KBM-7 (cell line): ENCODE measurements around the gene GRIK3.

Source experiments
- DNase-seq: peaks from one replicate; pipeline ENCODE4 v3.0.0-alpha.2; 2015
- in situ Hi-C: fragments of 300-500 bp; cut with MboI; formaldehyde crosslinking; loops from 2 replicates; pipeline ENCODE4 v1.14.3; 2020; ENCODE audit warnings: low sequenced_read_pairs, low pct_unique_long_range_greater_than_20kb, mixed read lengths

GRIK3 gene

GRCh38 chr1:36851087-36851486 is 183.2 kb downstream of the GRIK3 start:
- in situ Hi-C loops: no loop called here

GRCh38 chr1:36849956-36850355 is 184.4 kb downstream of the GRIK3 start:
- in situ Hi-C loops: no loop called here
- DNase-seq: no peak

More at GRCh38 chr1:36851087-36851486, 183.2 kb downstream of the GRIK3 start:
- DNase-seq: no peak

- in situ Hi-C loops: no loop called here
- no peak for DNase-seq
These were observed 186.6 kb downstream of the GRIK3 start for GRCh38 chr1:36847761-36848160.

- DNase-seq: no peak
- in situ Hi-C loops: no loop called here
These were observed 187.1 kb downstream of the GRIK3 start for GRCh38 chr1:36847186-36847585.

- no peak for DNase-seq
- in situ Hi-C loops: no loop called here
These were observed 188.0 kb downstream of the GRIK3 start for GRCh38 chr1:36846357-36846756.

GRCh38 chr1:36845802-36846201 is 188.5 kb downstream of the GRIK3 start:
- in situ Hi-C loops: no loop called here
- no peak for DNase-seq

- DNase-seq: no peak
- in situ Hi-C loops: no loop called here
These were observed 189.4 kb downstream of the GRIK3 start for GRCh38 chr1:36844917-36845316.

GRCh38 chr1:36843906-36844610 is 190.3 kb downstream of the GRIK3 start:
- no peak for DNase-seq
- in situ Hi-C loops: no loop called here

- DNase-seq: no peak
- in situ Hi-C loops: no loop called here
These were observed 191.3 kb downstream of the GRIK3 start for GRCh38 chr1:36843027-36843426.

GRCh38 chr1:36842448-36842847 is 191.9 kb downstream of the GRIK3 start:
- no peak for DNase-seq
- in situ Hi-C loops: no loop called here

GRCh38 chr1:36839485-36839884 is 194.8 kb downstream of the GRIK3 start:
- in situ Hi-C loops: no loop called here
- no peak for DNase-seq

GRCh38 chr1:36838888-36839287 is 195.4 kb downstream of the GRIK3 start:
- DNase-seq: no peak
- in situ Hi-C loops: no loop called here

- in situ Hi-C loops: no loop called here
- DNase-seq: no peak
These were observed 197.4 kb downstream of the GRIK3 start for GRCh38 chr1:36836916-36837315.

- in situ Hi-C loops: no loop called here
- DNase-seq: no peak
These were observed 198.0 kb downstream of the GRIK3 start for GRCh38 chr1:36836196-36836883.

- DNase-seq: no peak
These were observed 198.6 kb downstream of the GRIK3 start for GRCh38 chr1:36835696-36836095.

GRCh38 chr1:36835017-36835695 is 199.2 kb downstream of the GRIK3 start:
- in situ Hi-C loops: no loop called here
- DNase-seq: no peak

More at GRCh38 chr1:36835696-36836095, 198.6 kb downstream of the GRIK3 start:
- in situ Hi-C loops: no loop called here

GRCh38 chr1:36834586-36834985 is 199.7 kb downstream of the GRIK3 start:
- DNase-seq: no peak
- in situ Hi-C loops: no loop called here

- in situ Hi-C loops: no loop called here
- DNase-seq: no peak
These were observed 203.0 kb downstream of the GRIK3 start for GRCh38 chr1:36831186-36831810.

GRCh38 chr1:36829961-36830360 is 204.4 kb downstream of the GRIK3 start:
- in situ Hi-C loops: no loop called here
- DNase-seq: no peak

- in situ Hi-C loops: no loop called here
- DNase-seq: no peak
These were observed 205.2 kb downstream of the GRIK3 start for GRCh38 chr1:36829066-36829465.
